ENCODE measurements around the gene ARMCX4. TPM values are rescaled to one million over a fixed set of nuclear protein-coding genes. Genes with fewer than 3 reads are reported as not detected.

ARMCX4 gene
- total RNA-seq, 1 donor from 2014 or later: 2.4 TPM

GRCh38 chrX:101460669-101461068 is 24.6 kb upstream of the ARMCX4 start:
- Histone ChIP-seq H3K36me3 (ENCODE audit: control insufficient read depth, insufficient read depth, low read length) (no peaks in the 10 kb centered on the region), H3K4me3 (ENCODE audit: low read depth, low read length) (no peak overlapping the region), H3K27me3 (ENCODE audit: control insufficient read depth, insufficient read depth, low read length) (no peaks in the 10 kb centered on the region)
- no peak for DNase-seq (ENCODE audit: low read depth)
- no peak for TF ChIP-seq CTCF (IDR thresholded peaks at IDR 0.05; ENCODE audit: insufficient read depth, low read length, poor library complexity, severe bottlenecking)

- Histone ChIP-seq H3K4me3 (ENCODE audit: low read depth, low read length) (no peak overlapping the region), H3K36me3 (ENCODE audit: control insufficient read depth, insufficient read depth, low read length) (no peaks in the 10 kb centered on the region), H3K27me3 (ENCODE audit: control insufficient read depth, insufficient read depth, low read length) (no peaks in the 10 kb centered on the region)
- TF ChIP-seq CTCF (IDR thresholded peaks at IDR 0.05; ENCODE audit: insufficient read depth, low read length, poor library complexity, severe bottlenecking): peak; percentile 7
- no peak for DNase-seq (ENCODE audit: low read depth)
These were observed 22.4 kb upstream of the ARMCX4 start for GRCh38 chrX:101462892-101463291.

GRCh38 chrX:101478366-101478765 is 6.9 kb upstream of the ARMCX4 start:
- H3K27me3 ChIP-seq (ENCODE audit: control insufficient read depth, insufficient read depth, low read length): no peaks in the 10 kb centered on the region
- TF ChIP-seq CTCF (IDR thresholded peaks at IDR 0.05; ENCODE audit: insufficient read depth, low read length, poor library complexity, severe bottlenecking): no peak
- no peak for DNase-seq (ENCODE audit: low read depth)
- H3K4me3 ChIP-seq (ENCODE audit: low read depth, low read length): no peak overlapping the region
- no peaks in the 10 kb centered on the region for H3K36me3 ChIP-seq (ENCODE audit: control insufficient read depth, insufficient read depth, low read length)

GRCh38 chrX:101482296-101482695 is 3.0 kb upstream of the ARMCX4 start:
- no peak for TF ChIP-seq CTCF (IDR thresholded peaks at IDR 0.05; ENCODE audit: insufficient read depth, low read length, poor library complexity, severe bottlenecking)
- DNase-seq (ENCODE audit: low read depth): no peak
- Histone ChIP-seq H3K27me3 (ENCODE audit: control insufficient read depth, insufficient read depth, low read length) (no peaks in the 10 kb centered on the region), H3K36me3 (ENCODE audit: control insufficient read depth, insufficient read depth, low read length) (no peaks in the 10 kb centered on the region), H3K4me3 (ENCODE audit: low read depth, low read length) (no peak overlapping the region)

- Histone ChIP-seq H3K4me3 (ENCODE audit: low read depth, low read length) (no peak overlapping the region), H3K27me3 (ENCODE audit: control insufficient read depth, insufficient read depth, low read length) (no peaks in the 10 kb centered on the region), H3K36me3 (ENCODE audit: control insufficient read depth, insufficient read depth, low read length) (no peaks in the 10 kb centered on the region)
- no peak for DNase-seq (ENCODE audit: low read depth)
- TF ChIP-seq CTCF (IDR thresholded peaks at IDR 0.05; ENCODE audit: insufficient read depth, low read length, poor library complexity, severe bottlenecking): no peak
These were observed 1.6 kb upstream of the ARMCX4 start for GRCh38 chrX:101483705-101484104.

- no peaks in the 10 kb centered on the region for H3K36me3 ChIP-seq (ENCODE audit: control insufficient read depth, insufficient read depth, low read length)
- TF ChIP-seq CTCF (IDR thresholded peaks at IDR 0.05; ENCODE audit: insufficient read depth, low read length, poor library complexity, severe bottlenecking): no peak
- no peak for DNase-seq (ENCODE audit: low read depth)
- no peaks in the 10 kb centered on the region for H3K27me3 ChIP-seq (ENCODE audit: control insufficient read depth, insufficient read depth, low read length)
- no peak overlapping the region for H3K4me3 ChIP-seq (ENCODE audit: low read depth, low read length)
These were observed 1.1 kb upstream of the ARMCX4 start for GRCh38 chrX:101484135-101484534.
